GM23338 (cell line): ENCODE results near the gene VSTM2B. TPM values are rescaled to one million over a fixed set of nuclear protein-coding genes. Genes with fewer than 3 reads are reported as not detected.

Source experiments
- ATAC-seq: fragments of 200-7000 bp; cut with Tn5 transposase; 3 replicates; pipeline ENCODE4 v1.9.1; 2020
- DNase-seq: peaks from one replicate; pipeline ENCODE4 v3.0.0-alpha.2; 2015; ENCODE audit warnings: low spot score
- H2AFZ ChIP-seq: fragments of 200-600 bp; sonication (generic); 2 replicates; pipeline ENCODE4 v1.8.0; 2016; ENCODE audit warnings: antibody characterized with exemption, mild to moderate bottlenecking, moderate library complexity
- H3F3A ChIP-seq: fragments of 200-600 bp; sonication (generic); replicated peaks from 2 replicates; pipeline ENCODE4 v1.8.0; 2017; ENCODE audit warnings: antibody characterized with exemption, mixed run types, low read depth
- H3K27ac ChIP-seq: fragments of 200-600 bp; sonication (generic); 2 replicates; pipeline ENCODE4 v1.6.1; 2016; ENCODE audit warnings: low read depth
- H3K27me3 ChIP-seq: fragments of 200-600 bp; sonication (generic); 2 replicates; pipeline ENCODE4 v1.8.0; 2016; ENCODE audit warnings: mild to moderate bottlenecking, mixed run types, moderate library complexity; ENCODE audit not compliant: insufficient read depth
- H3K36me3 ChIP-seq: fragments of 200-600 bp; sonication (generic); 2 replicates; pipeline ENCODE4 v1.8.0; 2016; ENCODE audit warnings: mild to moderate bottlenecking; ENCODE audit not compliant: insufficient read depth
- H3K4me1 ChIP-seq: fragments of 200-600 bp; sonication (generic); 2 replicates; pipeline ENCODE4 v1.8.0; 2016; ENCODE audit warnings: mild to moderate bottlenecking, moderate library complexity; ENCODE audit not compliant: insufficient read depth
- H3K4me2 ChIP-seq: fragments of 200-600 bp; sonication (generic); 2 replicates; pipeline ENCODE4 v1.7.1; 2017; ENCODE audit warnings: mixed run types
- H3K4me3 ChIP-seq: fragments of 200-600 bp; sonication (generic); 2 replicates; pipeline ENCODE4 v1.6.1; 2016; ENCODE audit warnings: mixed run types
- H3K79me2 ChIP-seq: fragments of 200-600 bp; sonication (generic); replicated peaks from 2 replicates; pipeline ENCODE4 v1.8.0; 2017; ENCODE audit warnings: mild to moderate bottlenecking; ENCODE audit not compliant: insufficient read depth
- H3K9me2 ChIP-seq: fragments of 200-600 bp; sonication (generic); 2 replicates; pipeline ENCODE4 v1.8.0; 2017; ENCODE audit not compliant: insufficient read depth
- H4K20me1 ChIP-seq: fragments of 200-600 bp; sonication (generic); replicated peaks from 2 replicates; pipeline ENCODE4 v1.8.0; 2017; ENCODE audit warnings: mild to moderate bottlenecking; ENCODE audit not compliant: insufficient read depth
- H3K27ac Mint-ChIP-seq: 2 replicates; pipeline ENCODE4 v1.8.0; 2020; ENCODE audit warnings: inconsistent platforms, mild to moderate bottlenecking, moderate library complexity, mixed read lengths
- H3K27me3 Mint-ChIP-seq: 3 replicates; pipeline ENCODE4 v1.8.0; 2022; ENCODE audit warnings: low read depth, mild to moderate bottlenecking, moderate library complexity, mixed read lengths, inconsistent platforms; ENCODE audit not compliant: insufficient read depth, poor library complexity
- H3K36me3 Mint-ChIP-seq: 3 replicates; pipeline ENCODE4 v1.8.0; 2021; ENCODE audit warnings: low read depth, mild to moderate bottlenecking, inconsistent platforms, moderate library complexity, mixed read lengths
- H3K4me1 Mint-ChIP-seq: 3 replicates; pipeline ENCODE4 v1.8.0; 2020; ENCODE audit warnings: mild to moderate bottlenecking, inconsistent platforms, mixed read lengths
- H3K4me3 Mint-ChIP-seq: 3 replicates; pipeline ENCODE4 v1.8.0; 2021; ENCODE audit warnings: moderate library complexity, mild to moderate bottlenecking, inconsistent platforms, mixed read lengths
- H3K9me3 Mint-ChIP-seq: 3 replicates; pipeline ENCODE4 v1.8.0; 2020; ENCODE audit warnings: moderate library complexity, mild to moderate bottlenecking, inconsistent platforms, mixed read lengths
- CREB1 ChIP-seq: fragments of 250-450 bp; sonication (Bioruptor Pico); IDR thresholded peaks from 2 replicates; pipeline ENCODE4 v1.5.0; 2020; ENCODE audit warnings: low read depth, mild to moderate bottlenecking, moderate library complexity
- EZH2 ChIP-seq: fragments of 200-600 bp; sonication (generic); IDR thresholded peaks from one replicate; pipeline ENCODE4 v1.8.0; 2017; ENCODE audit warnings: antibody characterized with exemption, mild to moderate bottlenecking, low read depth; ENCODE audit not compliant: unreplicated experiment
- EZH2phosphoT487 ChIP-seq: fragments of 200-600 bp; sonication (generic); IDR thresholded peaks from one replicate; pipeline ENCODE4 v1.8.1; 2018; ENCODE audit warnings: antibody characterized with exemption; ENCODE audit not compliant: unreplicated experiment
- JUNB ChIP-seq: IDR thresholded peaks from one replicate; pipeline ENCODE4 v1.6.1; 2016; ENCODE audit warnings: antibody characterized with exemption; ENCODE audit not compliant: unreplicated experiment
- NANOG ChIP-seq: IDR thresholded peaks from 2 replicates; pipeline ENCODE4 v1.6.1; 2016; ENCODE audit warnings: antibody characterized with exemption, borderline replicate concordance
- POLR2AphosphoS5 ChIP-seq: IDR thresholded peaks from 2 replicates; pipeline ENCODE4 v1.6.1; 2016; ENCODE audit warnings: antibody characterized with exemption, low read depth
- REST ChIP-seq: IDR thresholded peaks from one replicate; pipeline ENCODE4 v1.6.1; 2018; ENCODE audit warnings: antibody characterized with exemption; ENCODE audit not compliant: unreplicated experiment
- STAT1 ChIP-seq: IDR thresholded peaks from one replicate; pipeline ENCODE4 v1.6.1; 2016; ENCODE audit warnings: antibody characterized with exemption; ENCODE audit not compliant: unreplicated experiment
- ZNF114 ChIP-seq: fragments of 250-450 bp; sonication (Bioruptor Pico); IDR thresholded peaks from 2 replicates; pipeline ENCODE4 v1.5.0; 2020; ENCODE audit warnings: mild to moderate bottlenecking, moderate library complexity
- ZNF331 ChIP-seq: fragments of 250-450 bp; sonication (Bioruptor Pico); IDR thresholded peaks from 2 replicates; pipeline ENCODE4 v1.5.0; 2020; ENCODE audit warnings: low read depth, mild to moderate bottlenecking, moderate library complexity
- polyA plus RNA-seq: library from polyadenylated mRNA; unstranded; fragments of >200 nt; fragmentation: Nextera tagmentation; extraction: Ambion mirVana; gene quantifications from 2 replicates; pipeline ENCODE4 v1.2.1, GENCODE V29; 2016
- total RNA-seq: library from RNA; depleted of rRNA; stranded (reverse); fragments of >200 nt; shearing (Covaris generic); gene quantifications from 2 replicates; pipeline ENCODE4 v1.2.3, GENCODE V29; 2014
- TF ChIP-seq, protein P1 (sequence below), 2 experiments: fragments of 200-600 bp in 1 of 2; sonication (generic) in 1 of 2; conservative IDR thresholded peaks; 2 replicates each; pipeline versions ENCODE4 v1.5.1 to v1.6.1; 2016 to 2017; ENCODE audit warnings: antibody characterized with exemption in 2 of 2, low read depth in 2 of 2, mild to moderate bottlenecking in 2 of 2, moderate library complexity in 1 of 2
- TF ChIP-seq, protein P2 (sequence below): IDR thresholded peaks from 2 replicates; pipeline ENCODE4 v1.6.1; 2016; ENCODE audit warnings: antibody characterized with exemption
- TF ChIP-seq, protein P3 (sequence below): fragments of 250-450 bp; sonication (Bioruptor Pico); IDR thresholded peaks from 2 replicates; pipeline ENCODE4 v1.5.0; 2020; ENCODE audit warnings: mild to moderate bottlenecking, moderate library complexity

The VSTM2B gene
- total and polyA plus RNA-seq, 2 experiments from 2014 or later, result 1.2 to 1.8 TPM

DNA sequence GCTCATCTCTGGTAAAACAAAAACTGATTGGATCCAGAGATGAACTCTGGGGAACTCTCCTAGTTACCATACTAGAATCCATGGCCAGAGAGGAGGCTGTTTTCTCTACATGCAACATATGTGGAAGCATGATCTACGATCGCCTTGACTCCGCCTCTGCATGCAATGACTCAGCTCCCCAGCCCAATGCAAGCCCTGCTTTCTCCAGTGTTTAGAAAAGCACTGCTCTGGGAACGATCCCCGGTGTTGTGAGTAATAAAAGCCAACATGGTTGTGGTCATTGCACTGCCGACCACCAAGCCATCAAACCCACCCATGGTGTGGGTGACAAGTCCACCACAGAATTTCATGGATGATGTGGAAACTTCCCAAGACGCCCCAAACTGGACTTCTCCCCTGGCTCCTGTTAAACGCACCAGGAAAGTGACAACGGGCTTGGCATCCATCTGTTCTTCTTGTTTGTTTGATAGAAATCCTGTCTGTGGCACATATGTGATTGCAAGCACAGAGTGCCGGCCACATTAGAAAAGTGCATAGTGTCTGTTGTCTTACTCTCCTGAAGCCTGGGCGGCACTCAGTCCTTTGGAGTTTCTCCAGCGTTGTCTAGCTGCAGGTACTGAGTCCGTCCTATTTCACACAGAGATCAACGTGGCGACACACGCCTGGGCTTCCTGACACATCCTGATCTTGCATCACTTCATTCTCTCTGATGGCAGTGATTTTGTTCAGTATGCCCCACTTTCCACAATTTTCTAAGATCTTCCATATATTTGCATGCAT lies 36.4 kb upstream of the VSTM2B start:
- H3K36me3 ChIP-seq, result no peaks in the 10 kb centered on the region
- DNase-seq (no peak), ATAC-seq (no peak)
- TF ChIP-seq JUNB (no peak), POLR2AphosphoS5 (no peak), NANOG (no peak), ZNF331 (CRISPR knock-in tag) (no peak), EZH2phosphoT487 (no peak), ZNF114 (CRISPR knock-in tag) (no peak), STAT1 (no peak), REST (no peak), EZH2 (no peak), CREB1 (no peak)
- TF ChIP-seq, protein P1, sequence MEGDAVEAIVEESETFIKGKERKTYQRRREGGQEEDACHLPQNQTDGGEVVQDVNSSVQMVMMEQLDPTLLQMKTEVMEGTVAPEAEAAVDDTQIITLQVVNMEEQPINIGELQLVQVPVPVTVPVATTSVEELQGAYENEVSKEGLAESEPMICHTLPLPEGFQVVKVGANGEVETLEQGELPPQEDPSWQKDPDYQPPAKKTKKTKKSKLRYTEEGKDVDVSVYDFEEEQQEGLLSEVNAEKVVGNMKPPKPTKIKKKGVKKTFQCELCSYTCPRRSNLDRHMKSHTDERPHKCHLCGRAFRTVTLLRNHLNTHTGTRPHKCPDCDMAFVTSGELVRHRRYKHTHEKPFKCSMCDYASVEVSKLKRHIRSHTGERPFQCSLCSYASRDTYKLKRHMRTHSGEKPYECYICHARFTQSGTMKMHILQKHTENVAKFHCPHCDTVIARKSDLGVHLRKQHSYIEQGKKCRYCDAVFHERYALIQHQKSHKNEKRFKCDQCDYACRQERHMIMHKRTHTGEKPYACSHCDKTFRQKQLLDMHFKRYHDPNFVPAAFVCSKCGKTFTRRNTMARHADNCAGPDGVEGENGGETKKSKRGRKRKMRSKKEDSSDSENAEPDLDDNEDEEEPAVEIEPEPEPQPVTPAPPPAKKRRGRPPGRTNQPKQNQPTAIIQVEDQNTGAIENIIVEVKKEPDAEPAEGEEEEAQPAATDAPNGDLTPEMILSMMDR (conservative IDR thresholded peaks at IDR 0.05; ENCODE audit: low read depth in 2 of 2), result no peak
- TF ChIP-seq, protein P2, sequence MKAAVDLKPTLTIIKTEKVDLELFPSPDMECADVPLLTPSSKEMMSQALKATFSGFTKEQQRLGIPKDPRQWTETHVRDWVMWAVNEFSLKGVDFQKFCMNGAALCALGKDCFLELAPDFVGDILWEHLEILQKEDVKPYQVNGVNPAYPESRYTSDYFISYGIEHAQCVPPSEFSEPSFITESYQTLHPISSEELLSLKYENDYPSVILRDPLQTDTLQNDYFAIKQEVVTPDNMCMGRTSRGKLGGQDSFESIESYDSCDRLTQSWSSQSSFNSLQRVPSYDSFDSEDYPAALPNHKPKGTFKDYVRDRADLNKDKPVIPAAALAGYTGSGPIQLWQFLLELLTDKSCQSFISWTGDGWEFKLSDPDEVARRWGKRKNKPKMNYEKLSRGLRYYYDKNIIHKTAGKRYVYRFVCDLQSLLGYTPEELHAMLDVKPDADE, result no peak
- TF ChIP-seq, protein P3, sequence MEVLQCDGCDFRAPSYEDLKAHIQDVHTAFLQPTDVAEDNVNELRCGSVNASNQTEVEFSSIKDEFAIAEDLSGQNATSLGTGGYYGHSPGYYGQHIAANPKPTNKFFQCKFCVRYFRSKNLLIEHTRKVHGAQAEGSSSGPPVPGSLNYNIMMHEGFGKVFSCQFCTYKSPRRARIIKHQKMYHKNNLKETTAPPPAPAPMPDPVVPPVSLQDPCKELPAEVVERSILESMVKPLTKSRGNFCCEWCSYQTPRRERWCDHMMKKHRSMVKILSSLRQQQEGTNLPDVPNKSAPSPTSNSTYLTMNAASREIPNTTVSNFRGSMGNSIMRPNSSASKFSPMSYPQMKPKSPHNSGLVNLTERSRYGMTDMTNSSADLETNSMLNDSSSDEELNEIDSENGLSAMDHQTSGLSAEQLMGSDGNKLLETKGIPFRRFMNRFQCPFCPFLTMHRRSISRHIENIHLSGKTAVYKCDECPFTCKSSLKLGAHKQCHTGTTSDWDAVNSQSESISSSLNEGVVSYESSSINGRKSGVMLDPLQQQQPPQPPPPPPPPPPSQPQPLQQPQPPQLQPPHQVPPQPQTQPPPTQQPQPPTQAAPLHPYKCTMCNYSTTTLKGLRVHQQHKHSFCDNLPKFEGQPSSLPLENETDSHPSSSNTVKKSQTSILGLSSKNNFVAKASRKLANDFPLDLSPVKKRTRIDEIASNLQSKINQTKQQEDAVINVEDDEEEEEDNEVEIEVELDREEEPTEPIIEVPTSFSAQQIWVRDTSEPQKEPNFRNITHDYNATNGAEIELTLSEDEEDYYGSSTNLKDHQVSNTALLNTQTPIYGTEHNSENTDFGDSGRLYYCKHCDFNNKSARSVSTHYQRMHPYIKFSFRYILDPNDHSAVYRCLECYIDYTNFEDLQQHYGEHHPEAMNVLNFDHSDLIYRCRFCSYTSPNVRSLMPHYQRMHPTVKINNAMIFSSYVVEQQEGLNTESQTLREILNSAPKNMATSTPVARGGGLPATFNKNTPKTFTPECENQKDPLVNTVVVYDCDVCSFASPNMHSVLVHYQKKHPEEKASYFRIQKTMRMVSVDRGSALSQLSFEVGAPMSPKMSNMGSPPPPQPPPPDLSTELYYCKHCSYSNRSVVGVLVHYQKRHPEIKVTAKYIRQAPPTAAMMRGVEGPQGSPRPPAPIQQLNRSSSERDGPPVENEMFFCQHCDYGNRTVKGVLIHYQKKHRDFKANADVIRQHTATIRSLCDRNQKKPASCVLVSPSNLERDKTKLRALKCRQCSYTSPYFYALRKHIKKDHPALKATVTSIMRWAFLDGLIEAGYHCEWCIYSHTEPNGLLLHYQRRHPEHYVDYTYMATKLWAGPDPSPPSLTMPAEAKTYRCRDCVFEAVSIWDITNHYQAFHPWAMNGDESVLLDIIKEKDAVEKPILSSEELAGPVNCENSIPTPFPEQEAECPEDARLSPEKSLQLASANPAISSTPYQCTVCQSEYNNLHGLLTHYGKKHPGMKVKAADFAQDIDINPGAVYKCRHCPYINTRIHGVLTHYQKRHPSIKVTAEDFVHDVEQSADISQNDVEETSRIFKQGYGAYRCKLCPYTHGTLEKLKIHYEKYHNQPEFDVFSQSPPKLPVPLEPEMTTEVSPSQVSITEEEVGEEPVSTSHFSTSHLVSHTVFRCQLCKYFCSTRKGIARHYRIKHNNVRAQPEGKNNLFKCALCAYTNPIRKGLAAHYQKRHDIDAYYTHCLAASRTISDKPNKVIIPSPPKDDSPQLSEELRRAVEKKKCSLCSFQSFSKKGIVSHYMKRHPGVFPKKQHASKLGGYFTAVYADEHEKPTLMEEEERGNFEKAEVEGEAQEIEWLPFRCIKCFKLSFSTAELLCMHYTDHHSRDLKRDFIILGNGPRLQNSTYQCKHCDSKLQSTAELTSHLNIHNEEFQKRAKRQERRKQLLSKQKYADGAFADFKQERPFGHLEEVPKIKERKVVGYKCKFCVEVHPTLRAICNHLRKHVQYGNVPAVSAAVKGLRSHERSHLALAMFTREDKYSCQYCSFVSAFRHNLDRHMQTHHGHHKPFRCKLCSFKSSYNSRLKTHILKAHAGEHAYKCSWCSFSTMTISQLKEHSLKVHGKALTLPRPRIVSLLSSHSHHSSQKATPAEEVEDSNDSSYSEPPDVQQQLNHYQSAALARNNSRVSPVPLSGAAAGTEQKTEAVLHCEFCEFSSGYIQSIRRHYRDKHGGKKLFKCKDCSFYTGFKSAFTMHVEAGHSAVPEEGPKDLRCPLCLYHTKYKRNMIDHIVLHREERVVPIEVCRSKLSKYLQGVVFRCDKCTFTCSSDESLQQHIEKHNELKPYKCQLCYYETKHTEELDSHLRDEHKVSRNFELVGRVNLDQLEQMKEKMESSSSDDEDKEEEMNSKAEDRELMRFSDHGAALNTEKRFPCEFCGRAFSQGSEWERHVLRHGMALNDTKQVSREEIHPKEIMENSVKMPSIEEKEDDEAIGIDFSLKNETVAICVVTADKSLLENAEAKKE (CRISPR knock-in tag), result no peak
- peaks cover 14% of the 10 kb centered on the region for H3K4me1 ChIP-seq
- H3F3A ChIP-seq, result no peaks in the 10 kb centered on the region
- H3K9me2 ChIP-seq, result no peaks in the 10 kb centered on the region
- Mint-ChIP-seq H3K27ac (no peak overlapping the region), H3K4me1 (peaks cover 26% of the 10 kb centered on the region), H3K36me3 (no peaks in the 10 kb centered on the region; the same call in 2 of the 3 replicates), H3K9me3 (no peaks in the 10 kb centered on the region), H3K4me3 (no peak overlapping the region), H3K27me3 (peaks cover 3% of the 10 kb centered on the region)
- no peaks in the 10 kb centered on the region for H3K27me3 ChIP-seq
- H2AFZ ChIP-seq, result no peak overlapping the region
- H3K27ac ChIP-seq, result no peak overlapping the region
- no peak overlapping the region for H3K4me3 ChIP-seq
- no peaks in the 10 kb centered on the region for H3K79me2 ChIP-seq
- no peaks in the 10 kb centered on the region for H4K20me1 ChIP-seq
- no peak overlapping the region for H3K4me2 ChIP-seq
